ENCODE results near the gene TRIML1. TPM values are rescaled to one million over a fixed set of nuclear protein-coding genes. Genes with fewer than 3 reads are reported as not detected.

TRIML1 gene
- total and polyA plus RNA-seq, 12 donors, result not detected

- H3K27me3 ChIP-seq, result peaks cover 0 to 6% (median 0%) of the 10 kb centered on the region in 7 donors
- 89 to 90% methylated on average over 9 of the region's 9 CpGs for WGBS, 2 donors
- ATAC-seq, result no peak
Observed at GRCh38 chr4:188113156-188113555, 26.1 kb upstream of the TRIML1 start.

GRCh38 chr4:188117631-188118324 lies 21.5 kb upstream of the TRIML1 start:
- Histone ChIP-seq H3K4me3 (no peak overlapping the region), H3K27ac (no peak overlapping the region), H3K36me3 (no peaks in the 10 kb centered on the region), H3K4me1 (no peaks in the 10 kb centered on the region), H3K9me3 (no peaks in the 10 kb centered on the region), H3K27me3 (no peaks in the 10 kb centered on the region)
- ATAC-seq (no peak), DNase-seq (no peak)
- WGBS, 2 donors, result 75 to 81% methylated on average over 16 of the region's 16 CpGs
- TF ChIP-seq CTCF (IDR thresholded peaks at IDR 0.05), result no peak
- intact Hi-C loops (cut with DNase I), result no loop called here

More at GRCh38 chr4:188113156-188113555, 26.1 kb upstream of the TRIML1 start:
- H3K4me1 ChIP-seq, result no peaks in the 10 kb centered on the region
- H3K4me3 ChIP-seq, result no peak overlapping the region
- H3K9me3 ChIP-seq, result no peaks in the 10 kb centered on the region
- intact Hi-C loops (cut with DNase I), result no loop called here
- H3K27ac ChIP-seq, result no peak overlapping the region
- DNase-seq, result no peak
- H3K36me3 ChIP-seq, result no peaks in the 10 kb centered on the region
- no peak for TF ChIP-seq CTCF (IDR thresholded peaks at IDR 0.05)

- H3K27me3 ChIP-seq, result no peaks in the 10 kb centered on the region
- H3K4me1 ChIP-seq, result no peaks in the 10 kb centered on the region
- WGBS, 2 donors, result 53 to 56% methylated on average over 13 of the region's 13 CpGs
- ATAC-seq, result no peak
- no peak overlapping the region for H3K4me3 ChIP-seq
- intact Hi-C loops (cut with DNase I), result no loop called here
- DNase-seq, result no peak
- no peak overlapping the region for H3K27ac ChIP-seq
- no peaks in the 10 kb centered on the region for H3K9me3 ChIP-seq
- no peaks in the 10 kb centered on the region for H3K36me3 ChIP-seq
- no peak for TF ChIP-seq CTCF (IDR thresholded peaks at IDR 0.05)
Observed at GRCh38 chr4:188121530-188121929, 17.7 kb upstream of the TRIML1 start.

- DNase-seq, result no peak
- H3K27me3 ChIP-seq, result no peaks in the 10 kb centered on the region
- H3K4me3 ChIP-seq, result no peak overlapping the region
- WGBS, 2 donors, result 65 to 68% methylated on average over 5 of the region's 5 CpGs
- H3K4me1 ChIP-seq, result no peaks in the 10 kb centered on the region
- no peak for TF ChIP-seq CTCF (IDR thresholded peaks at IDR 0.05)
- H3K9me3 ChIP-seq, result no peaks in the 10 kb centered on the region
- intact Hi-C loops (cut with DNase I), result no loop called here
- no peak overlapping the region for H3K27ac ChIP-seq
- H3K36me3 ChIP-seq, result no peaks in the 10 kb centered on the region
- ATAC-seq, result no peak
Observed at GRCh38 chr4:188127214-188127874, 11.9 kb upstream of the TRIML1 start.
